Loucy (cell line): ENCODE data around the gene CTXND2.

Experiments used
- EZH2phosphoT487 ChIP-seq: fragments of 200-600 bp; IDR thresholded peaks from 2 replicates; pipeline ENCODE4 v1.6.1; 2018; ENCODE audit warnings: antibody characterized with exemption, mild to moderate bottlenecking, moderate library complexity, borderline replicate concordance
- TF ChIP-seq, protein P1 (sequence below): fragments of 200-600 bp; sonication (generic); conservative IDR thresholded peaks from 2 replicates; pipeline ENCODE4 v1.5.1; 2014; ENCODE audit warnings: mild to moderate bottlenecking, antibody characterized with exemption, low read length

DNA sequence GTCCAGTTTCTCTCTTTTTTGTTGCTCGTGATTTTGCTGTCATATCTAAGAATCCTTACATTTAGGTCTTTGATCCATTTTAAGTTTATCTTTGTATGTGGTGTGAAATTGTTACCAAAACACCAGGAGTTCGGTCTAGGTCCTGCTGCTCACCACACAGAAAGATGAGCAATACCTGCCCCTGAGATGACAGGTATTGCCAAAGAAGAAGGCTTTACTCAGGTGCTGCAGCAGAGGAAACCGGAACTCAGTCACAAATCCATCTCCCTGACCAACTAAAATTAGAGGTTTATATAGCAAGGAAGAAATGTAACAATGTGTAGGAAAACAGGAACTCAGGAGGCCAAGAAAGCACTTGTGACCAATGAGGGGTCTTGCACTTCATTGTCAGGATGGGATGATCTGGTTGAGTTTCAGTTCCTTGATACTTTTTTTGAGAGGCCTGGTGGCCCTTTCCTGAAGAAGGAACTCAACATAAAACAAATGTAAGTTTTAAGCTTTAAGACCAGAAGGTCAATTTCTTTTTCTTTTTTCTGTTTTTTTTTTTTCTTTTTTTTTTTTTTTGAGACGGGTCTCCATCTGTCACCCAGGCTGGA is 22.7 kb downstream of the CTXND2 start:
- TF ChIP-seq, protein P1, sequence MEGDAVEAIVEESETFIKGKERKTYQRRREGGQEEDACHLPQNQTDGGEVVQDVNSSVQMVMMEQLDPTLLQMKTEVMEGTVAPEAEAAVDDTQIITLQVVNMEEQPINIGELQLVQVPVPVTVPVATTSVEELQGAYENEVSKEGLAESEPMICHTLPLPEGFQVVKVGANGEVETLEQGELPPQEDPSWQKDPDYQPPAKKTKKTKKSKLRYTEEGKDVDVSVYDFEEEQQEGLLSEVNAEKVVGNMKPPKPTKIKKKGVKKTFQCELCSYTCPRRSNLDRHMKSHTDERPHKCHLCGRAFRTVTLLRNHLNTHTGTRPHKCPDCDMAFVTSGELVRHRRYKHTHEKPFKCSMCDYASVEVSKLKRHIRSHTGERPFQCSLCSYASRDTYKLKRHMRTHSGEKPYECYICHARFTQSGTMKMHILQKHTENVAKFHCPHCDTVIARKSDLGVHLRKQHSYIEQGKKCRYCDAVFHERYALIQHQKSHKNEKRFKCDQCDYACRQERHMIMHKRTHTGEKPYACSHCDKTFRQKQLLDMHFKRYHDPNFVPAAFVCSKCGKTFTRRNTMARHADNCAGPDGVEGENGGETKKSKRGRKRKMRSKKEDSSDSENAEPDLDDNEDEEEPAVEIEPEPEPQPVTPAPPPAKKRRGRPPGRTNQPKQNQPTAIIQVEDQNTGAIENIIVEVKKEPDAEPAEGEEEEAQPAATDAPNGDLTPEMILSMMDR: no peak
- TF ChIP-seq EZH2phosphoT487: no peak
